ENCODE measurements around the gene MEGF11.

The MEGF11 gene

GRCh38 chr15:66147440-66147839 is 106.1 kb downstream of the MEGF11 start:
- CTCF ChIA-PET: no interaction called here

DNA sequence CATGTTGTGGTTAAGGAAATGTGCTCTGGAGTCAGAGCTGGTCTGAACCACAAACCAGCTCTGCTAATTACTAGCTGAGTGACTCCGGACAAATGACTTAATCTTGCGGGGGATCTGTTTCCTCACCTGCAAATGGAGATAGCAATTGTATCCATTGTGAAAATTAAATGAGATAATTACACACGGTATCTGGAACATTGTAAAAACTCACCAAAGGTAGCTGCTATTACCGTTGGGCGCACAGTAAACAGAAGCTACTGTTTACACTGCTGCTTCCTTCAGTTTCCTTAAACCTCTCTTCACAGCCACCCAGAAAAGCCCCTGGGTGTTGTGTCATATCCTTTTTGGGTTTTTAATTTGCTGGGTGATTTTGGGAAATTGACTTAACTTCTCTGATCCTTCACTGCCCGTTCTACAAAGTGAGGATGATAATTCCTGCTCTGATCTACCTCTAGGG is 107.8 kb downstream of the MEGF11 start:
- Histone ChIP-seq H3K36me3 (ENCODE audit: control insufficient read depth in 2 of 2, insufficient read depth in 1 of 2, low read length in 2 of 2) (no peaks in the 10 kb centered on the region), H3K9me3 (ENCODE audit: control insufficient read depth, insufficient read depth, low read depth, low read length) (no peaks in the 10 kb centered on the region), H3K4me1 (ENCODE audit: control insufficient read depth, insufficient read depth, low read length) (peaks cover 7% of the 10 kb centered on the region), H3K27ac (ENCODE audit: extremely low read depth, low read depth, low read length) (no peak overlapping the region), H3K4me3 (ENCODE audit: low read depth, low read length) (no peak overlapping the region)
- POLR2A ChIA-PET: interaction anchor here (0.5 to 0.6 kb wide), 2 partner anchors 139 to 194 kb away, joined by 4 to 6 read pairs; no protein-coding TSS in a partner anchor
- CTCF ChIA-PET: interaction anchor here (0.5 to 1.7 kb wide), 4 partner anchors 45 to 361 kb away, joined by 3 to 5 read pairs (median 4); no protein-coding TSS in a partner anchor
- TF ChIP-seq SP7 (tag by site-specific recombination; IDR thresholded peaks at IDR 0.05): peak; percentile 99
- no peak for TF ChIP-seq HOXC10 (CRISPR knock-in tag; IDR thresholded peaks at IDR 0.05)
- TF ChIP-seq, protein P1, sequence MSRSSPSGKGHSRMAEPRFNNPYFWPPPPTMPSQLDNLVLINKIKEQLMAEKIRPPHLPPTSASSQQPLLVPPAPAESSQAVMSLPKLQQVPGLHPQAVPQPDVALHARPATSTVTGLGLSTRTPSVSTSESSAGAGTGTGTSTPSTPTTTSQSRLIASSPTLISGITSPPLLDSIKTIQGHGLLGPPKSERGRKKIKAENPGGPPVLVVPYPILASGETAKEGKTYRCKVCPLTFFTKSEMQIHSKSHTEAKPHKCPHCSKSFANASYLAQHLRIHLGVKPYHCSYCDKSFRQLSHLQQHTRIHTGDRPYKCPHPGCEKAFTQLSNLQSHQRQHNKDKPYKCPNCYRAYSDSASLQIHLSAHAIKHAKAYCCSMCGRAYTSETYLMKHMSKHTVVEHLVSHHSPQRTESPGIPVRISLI (tag by site-specific recombination; IDR thresholded peaks at IDR 0.05): no peak
- TF ChIP-seq ZBTB7A (tag by site-specific recombination; IDR thresholded peaks at IDR 0.05; ENCODE audit: low read depth): no peak
- peak; percentile 92 for TF ChIP-seq OSR2 (tag by site-specific recombination; IDR thresholded peaks at IDR 0.05)
- no peak for TF ChIP-seq ZBTB21 (tag by site-specific recombination; IDR thresholded peaks at IDR 0.05)
- peak; percentile 43; the same call in 1 of the 2 replicates for TF ChIP-seq WT1 (tag by site-specific recombination; IDR thresholded peaks at IDR 0.05)
- TF ChIP-seq ZNF585B (tag by site-specific recombination; IDR thresholded peaks at IDR 0.05): no peak
- TF ChIP-seq ZNF133 (tag by site-specific recombination; IDR thresholded peaks at IDR 0.05): no peak
- TF ChIP-seq GLIS2 (tag by site-specific recombination; IDR thresholded peaks at IDR 0.05): no peak
- peak; percentile 4; the same call in 1 of the 2 replicates for TF ChIP-seq ZBTB8A (tag by site-specific recombination; IDR thresholded peaks at IDR 0.05)
- peak; percentile 96 for TF ChIP-seq ZNF768 (tag by site-specific recombination; IDR thresholded peaks at IDR 0.05)
- TF ChIP-seq SALL2 (tag by site-specific recombination; IDR thresholded peaks at IDR 0.05; ENCODE audit: borderline replicate concordance): no peak
- peak; percentile 39; the same call in 1 of the 2 replicates for TF ChIP-seq IKZF3 (tag by site-specific recombination; IDR thresholded peaks at IDR 0.05)
- TF ChIP-seq BCL11A (tag by site-specific recombination; IDR thresholded peaks at IDR 0.05; ENCODE audit: low read depth): no peak
- no peak for TF ChIP-seq REPIN1 (tag by site-specific recombination; IDR thresholded peaks at IDR 0.05; ENCODE audit: low read depth)
- TF ChIP-seq ZNF580 (tag by site-specific recombination; IDR thresholded peaks at IDR 0.05): peak; percentile 56; the same call in 1 of the 2 replicates
- peak; percentile 70 for TF ChIP-seq GLIS1 (tag by site-specific recombination; IDR thresholded peaks at IDR 0.05)
- TF ChIP-seq ZNF707 (tag by site-specific recombination; IDR thresholded peaks at IDR 0.05): no peak
- TF ChIP-seq ZNF404 (tag by site-specific recombination; IDR thresholded peaks at IDR 0.05): no peak
- TF ChIP-seq ZNF664 (tag by site-specific recombination; IDR thresholded peaks at IDR 0.05): peak; percentile 94
- TF ChIP-seq ZSCAN4 (tag by site-specific recombination; IDR thresholded peaks at IDR 0.05): no peak
- TF ChIP-seq MZF1 (tag by site-specific recombination; IDR thresholded peaks at IDR 0.05; ENCODE audit: borderline replicate concordance): 0 out of 2 replicates have a peak, but pooled peaks have one; percentile 11
- no peak for TF ChIP-seq ZNF473 (tag by site-specific recombination; IDR thresholded peaks at IDR 0.05)

More at GRCh38 chr15:66147440-66147839, 106.1 kb downstream of the MEGF11 start:
- Histone ChIP-seq H3K9me3 (ENCODE audit: control insufficient read depth, insufficient read depth, low read depth, low read length) (no peaks in the 10 kb centered on the region), H3K4me1 (ENCODE audit: control insufficient read depth, insufficient read depth, low read length) (peaks cover 7% of the 10 kb centered on the region), H3K4me3 (ENCODE audit: low read depth, low read length) (no peak overlapping the region), H3K27ac (ENCODE audit: extremely low read depth, low read depth, low read length) (no peak overlapping the region), H3K36me3 (ENCODE audit: control insufficient read depth in 2 of 2, insufficient read depth in 1 of 2, low read length in 2 of 2) (no peaks in the 10 kb centered on the region)
- TF ChIP-seq ZNF670 (tag by site-specific recombination; IDR thresholded peaks at IDR 0.05; ENCODE audit: low read depth) (no peak), ZNF548 (tag by site-specific recombination; IDR thresholded peaks at IDR 0.05) (no peak), ZNF677 (tag by site-specific recombination; IDR thresholded peaks at IDR 0.05) (no peak), MZF1 (tag by site-specific recombination; IDR thresholded peaks at IDR 0.05; ENCODE audit: borderline replicate concordance) (no peak), ZNF624 (tag by site-specific recombination; IDR thresholded peaks at IDR 0.05) (no peak), AEBP2 (tag by site-specific recombination; IDR thresholded peaks at IDR 0.05; ENCODE audit: borderline replicate concordance) (no peak), ZNF2 (tag by site-specific recombination; IDR thresholded peaks at IDR 0.05) (no peak), ZFP3 (tag by site-specific recombination; IDR thresholded peaks at IDR 0.05; ENCODE audit: low read depth) (no peak), WT1 (tag by site-specific recombination; IDR thresholded peaks at IDR 0.05) (no peak)
- TF ChIP-seq, protein P2, sequence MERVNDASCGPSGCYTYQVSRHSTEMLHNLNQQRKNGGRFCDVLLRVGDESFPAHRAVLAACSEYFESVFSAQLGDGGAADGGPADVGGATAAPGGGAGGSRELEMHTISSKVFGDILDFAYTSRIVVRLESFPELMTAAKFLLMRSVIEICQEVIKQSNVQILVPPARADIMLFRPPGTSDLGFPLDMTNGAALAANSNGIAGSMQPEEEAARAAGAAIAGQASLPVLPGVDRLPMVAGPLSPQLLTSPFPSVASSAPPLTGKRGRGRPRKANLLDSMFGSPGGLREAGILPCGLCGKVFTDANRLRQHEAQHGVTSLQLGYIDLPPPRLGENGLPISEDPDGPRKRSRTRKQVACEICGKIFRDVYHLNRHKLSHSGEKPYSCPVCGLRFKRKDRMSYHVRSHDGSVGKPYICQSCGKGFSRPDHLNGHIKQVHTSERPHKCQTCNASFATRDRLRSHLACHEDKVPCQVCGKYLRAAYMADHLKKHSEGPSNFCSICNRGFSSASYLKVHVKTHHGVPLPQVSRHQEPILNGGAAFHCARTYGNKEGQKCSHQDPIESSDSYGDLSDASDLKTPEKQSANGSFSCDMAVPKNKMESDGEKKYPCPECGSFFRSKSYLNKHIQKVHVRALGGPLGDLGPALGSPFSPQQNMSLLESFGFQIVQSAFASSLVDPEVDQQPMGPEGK (tag by site-specific recombination; IDR thresholded peaks at IDR 0.05): no peak
- POLR2A ChIA-PET: no interaction called here
